ENCODE data around the gene RHBDD3.

- TF ChIP-seq CTCF (IDR thresholded peaks at IDR 0.05) (no peak), POLR2A (IDR thresholded peaks at IDR 0.05) (no peak), POLR2AphosphoS5 (IDR thresholded peaks at IDR 0.05) (no peak), EP300 (IDR thresholded peaks at IDR 0.05) (no peak)
These were observed 54.3 kb downstream of the RHBDD3 start for GRCh38 chr22:29213493-29213892.
